ENCODE data around the gene ESRP2. TPM values are rescaled to one million over a fixed set of nuclear protein-coding genes. Genes with fewer than 3 reads are reported as not detected.

The ESRP2 gene
- total and polyA plus RNA-seq, 2 donors (not counting 3 experiments of a cell fraction or from before 2014, with no cell fraction given) = 0.57 to 0.66 TPM

DNA sequence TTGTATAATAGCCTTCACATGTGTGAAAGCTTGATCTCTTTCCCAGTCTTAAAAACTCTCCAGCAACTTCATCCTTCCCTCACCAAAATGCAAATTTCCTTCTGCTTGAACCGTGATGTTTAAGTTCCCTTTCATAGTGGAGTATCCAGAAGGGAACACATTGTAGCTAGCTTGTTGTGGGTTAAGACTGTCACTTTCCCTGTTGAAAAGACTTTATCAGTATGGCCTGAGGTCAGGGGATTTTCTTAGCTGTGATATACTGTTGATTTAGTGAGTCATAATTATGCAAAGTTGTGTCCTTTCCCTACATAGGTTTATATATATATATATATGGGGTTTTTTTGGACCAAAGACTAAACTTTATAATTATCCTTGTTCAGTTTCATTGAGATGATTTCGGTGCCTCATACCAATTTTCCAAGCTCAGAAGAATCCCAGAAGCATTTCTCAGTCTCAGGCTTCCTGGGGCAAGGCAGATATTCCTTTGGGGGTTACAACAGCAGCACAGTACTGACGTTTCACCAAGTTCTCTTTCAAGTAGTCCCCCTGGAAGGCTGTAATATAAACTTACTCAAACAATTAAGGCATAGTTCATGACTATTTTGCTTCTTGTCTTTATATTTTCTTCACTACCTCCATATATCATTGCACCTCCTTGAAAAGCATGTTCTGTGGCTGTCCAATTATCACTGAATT, 35.7 kb downstream of the ESRP2 start:
- ChIA-PET CTCF (interaction anchor here (0.5 to 1.3 kb wide), 3 partner anchors 22 to 144 kb away, joined by 3 to 5 read pairs (median 3); no protein-coding TSS in a partner anchor), POLR2A (interaction anchor here (0.8 kb wide), 1 partner anchor 120 kb away, joined by 5 read pairs; no protein-coding TSS in a partner anchor)
- Histone ChIP-seq H3K9ac (replicated peaks; ENCODE audit: extremely low read depth, insufficient read depth, low read length) (no peak overlapping the region), H3K9me3 (replicated peaks; ENCODE audit: control insufficient read depth, insufficient read depth, low read length) (no peaks in the 10 kb centered on the region), H3K27ac (ENCODE audit: insufficient read depth, low read depth, low read length) (no peak overlapping the region), H2AFZ (ENCODE audit: low read depth, low read length) (no peak overlapping the region), H4K20me1 (replicated peaks; ENCODE audit: control insufficient read depth, extremely low read depth, insufficient read depth, low read length) (peaks cover 2% of the 10 kb centered on the region), H3K36me3 (ENCODE audit: control insufficient read depth in 2 of 2, extremely low read depth in 1 of 2, insufficient read depth in 2 of 2, low read length in 2 of 2) (no peaks in the 10 kb centered on the region), H3K79me2 (ENCODE audit: control insufficient read depth, insufficient read depth, low read length) (no peaks in the 10 kb centered on the region), H3K4me3 (replicated peaks in 1 of 3; ENCODE audit: insufficient read depth in 1 of 3, low read depth in 1 of 3, low read length in 3 of 3) (no peak overlapping the region), H3K4me1 (ENCODE audit: control insufficient read depth, extremely low read depth, insufficient read depth, low read length) (peaks cover 7% of the 10 kb centered on the region), H3K4me2 (ENCODE audit: insufficient read depth, low read length) (no peak overlapping the region), H3K9me1 (replicated peaks; ENCODE audit: control insufficient read depth, extremely low read depth, insufficient read depth, low read length) (no peaks in the 10 kb centered on the region), H3K27me3 (ENCODE audit: control insufficient read depth in 2 of 2, insufficient read depth in 2 of 2, low read length in 2 of 2) (no peaks in the 10 kb centered on the region)
- intact Hi-C loops (cut with micrococcal nuclease) = no loop called here
- dilution Hi-C loops (cut with MboI; ENCODE audit: extremely low pct_ligation_motif_present, low sequenced_read_pairs) = no loop called here
- TF ChIP-seq GATA2 (IDR thresholded peaks at IDR 0.05; ENCODE audit: insufficient read depth, insufficient read length, low read depth, low read length) = no peak
- TF ChIP-seq JUN (IDR thresholded peaks at IDR 0.05; ENCODE audit: borderline replicate concordance, insufficient read depth, insufficient read length, low read depth) = peak; percentile 8
- TF ChIP-seq POLR2AphosphoS5 (IDR thresholded peaks at IDR 0.05; ENCODE audit: insufficient read depth, low read depth, low read length) = no peak
- TF ChIP-seq MAX (IDR thresholded peaks at IDR 0.05; ENCODE audit: insufficient read depth, insufficient read length) = no peak
- TF ChIP-seq POLR2A (IDR thresholded peaks at IDR 0.05; ENCODE audit: low read depth, low read length) = no peak
- no peak for TF ChIP-seq MYC (IDR thresholded peaks at IDR 0.05; ENCODE audit: low read depth, low read length)
- peak; percentile 36 for TF ChIP-seq FOS (IDR thresholded peaks at IDR 0.05; ENCODE audit: borderline replicate concordance, insufficient read depth, low read length)
- no TSS peak for BruUV-seq (replicated peaks)
- FAIRE-seq (no peak), DNase-seq (ENCODE audit: low read depth, low spot score) (peak; percentile 65)

DNA sequence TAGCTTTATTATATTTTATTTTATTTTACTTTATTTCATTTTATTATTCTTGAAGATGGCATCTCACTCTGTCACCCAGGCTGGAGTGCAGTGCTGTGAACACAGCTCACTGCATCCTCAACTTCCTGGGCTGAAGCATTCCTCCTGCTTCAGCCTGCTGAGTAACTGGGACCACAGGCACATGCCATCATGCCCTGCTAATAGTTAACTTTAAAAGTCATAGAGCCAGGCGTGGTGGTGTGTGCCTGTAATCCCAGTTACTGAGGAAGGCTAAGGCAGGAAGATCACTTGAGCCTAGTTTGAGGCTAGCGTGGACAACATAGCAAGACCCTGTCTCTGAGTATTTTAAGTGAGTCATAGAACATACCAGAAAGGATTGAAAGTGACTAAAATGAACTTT, 38.7 kb downstream of the ESRP2 start:
- dilution Hi-C loops (cut with MboI; ENCODE audit: extremely low pct_ligation_motif_present, low sequenced_read_pairs) = no loop called here
- FAIRE-seq (no peak), DNase-seq (ENCODE audit: low read depth, low spot score) (no peak)
- POLR2A ChIA-PET = no interaction called here
- H3K9me1 ChIP-seq (replicated peaks; ENCODE audit: control insufficient read depth, extremely low read depth, insufficient read depth, low read length) = no peaks in the 10 kb centered on the region
- intact Hi-C loops (cut with micrococcal nuclease) = no loop called here
- peaks cover 0 to 2% of the 10 kb centered on the region in 2 experiments for H3K36me3 ChIP-seq (ENCODE audit: control insufficient read depth in 2 of 2, extremely low read depth in 1 of 2, insufficient read depth in 2 of 2, low read length in 2 of 2)
- peaks cover 7% of the 10 kb centered on the region for H3K4me1 ChIP-seq (ENCODE audit: control insufficient read depth, extremely low read depth, insufficient read depth, low read length)
- no peak overlapping the region for H3K9ac ChIP-seq (replicated peaks; ENCODE audit: extremely low read depth, insufficient read depth, low read length)
- peaks cover 2% of the 10 kb centered on the region for H4K20me1 ChIP-seq (replicated peaks; ENCODE audit: control insufficient read depth, extremely low read depth, insufficient read depth, low read length)
- H2AFZ ChIP-seq (ENCODE audit: low read depth, low read length) = no peak overlapping the region
- CTCF ChIA-PET = interaction anchor here (1.2 to 1.5 kb wide), 2 partner anchors 9 to 10 kb away, joined by 3 read pairs; no protein-coding TSS in a partner anchor
- H3K27ac ChIP-seq (ENCODE audit: insufficient read depth, low read depth, low read length) = no peak overlapping the region
- no peaks in the 10 kb centered on the region for H3K27me3 ChIP-seq (ENCODE audit: control insufficient read depth in 2 of 2, insufficient read depth in 2 of 2, low read length in 2 of 2)
- BruUV-seq (replicated peaks) = no TSS peak
- no peaks in the 10 kb centered on the region for H3K79me2 ChIP-seq (ENCODE audit: control insufficient read depth, insufficient read depth, low read length)
- TF ChIP-seq MAX (IDR thresholded peaks at IDR 0.05; ENCODE audit: insufficient read depth, insufficient read length) (no peak), MYC (IDR thresholded peaks at IDR 0.05; ENCODE audit: low read depth, low read length) (no peak), GATA2 (IDR thresholded peaks at IDR 0.05; ENCODE audit: insufficient read depth, insufficient read length, low read depth, low read length) (no peak), JUN (IDR thresholded peaks at IDR 0.05; ENCODE audit: borderline replicate concordance, insufficient read depth, insufficient read length, low read depth) (no peak), EZH2 (IDR thresholded peaks at IDR 0.05; ENCODE audit: borderline replicate concordance, low read depth, low read length, severe bottlenecking) (no peak), POLR2A (IDR thresholded peaks at IDR 0.05; ENCODE audit: low read depth, low read length) (no peak)
- H3K4me3 ChIP-seq (replicated peaks in 1 of 3; ENCODE audit: insufficient read depth in 1 of 3, low read depth in 1 of 3, low read length in 3 of 3) = no peak overlapping the region
- no peaks in the 10 kb centered on the region for H3K9me3 ChIP-seq (replicated peaks; ENCODE audit: control insufficient read depth, insufficient read depth, low read length)
- no peak overlapping the region for H3K4me2 ChIP-seq (ENCODE audit: insufficient read depth, low read length)
